Mesothelial cell of epicardium (in vitro differentiated cells): ENCODE results near the gene TPR. TPM values are rescaled to one million over a fixed set of nuclear protein-coding genes. Genes with fewer than 3 reads are reported as not detected.

Experiments used
- DNase-seq, 2 experiments: peaks; one replicate each; pipeline ENCODE4 v3.0.0; 2021; ENCODE audit warnings: low spot score in 2 of 2; ENCODE audit not compliant: unreplicated experiment in 2 of 2
- H3K27ac Mint-ChIP-seq: 2 replicates; pipeline ENCODE4 v1.8.0; 2021; ENCODE audit warnings: mixed read lengths
- H3K27me3 Mint-ChIP-seq: 2 replicates; pipeline ENCODE4 v1.8.0; 2021; ENCODE audit warnings: low read depth, mixed read lengths
- H3K36me3 Mint-ChIP-seq: 2 replicates; pipeline ENCODE4 v1.8.0; 2021; ENCODE audit warnings: mixed read lengths
- H3K4me1 Mint-ChIP-seq: 2 replicates; pipeline ENCODE4 v1.8.0; 2021; ENCODE audit warnings: mixed read lengths
- H3K4me3 Mint-ChIP-seq: 2 replicates; pipeline ENCODE4 v1.8.0; 2021; ENCODE audit warnings: mild to moderate bottlenecking, moderate library complexity, mixed read lengths
- H3K9me3 Mint-ChIP-seq: 2 replicates; pipeline ENCODE4 v1.8.0; 2021; ENCODE audit warnings: mixed read lengths
- CTCF ChIP-seq: fragments of 200-600 bp; sonication (generic); IDR thresholded peaks from one replicate; pipeline ENCODE4 v1.5.0; 2021; ENCODE audit warnings: antibody characterized with exemption; ENCODE audit not compliant: unreplicated experiment
- total RNA-seq: library from RNA; stranded (reverse); gene quantifications from 3 replicates; pipeline ENCODE4 v1.2.1, GENCODE V29; 2021

Gene TPR
- total RNA-seq: 130 to 140 TPM (median 132 TPM) in 3 replicates

- peak within 1 kb of the TSS; percentile 96 for H3K4me3 Mint-ChIP-seq
- DNase-seq: peak; percentile 94 to 95
- TF ChIP-seq CTCF: peak; percentile 85
- no peaks in the 10 kb centered on the region for H3K27me3 Mint-ChIP-seq
- peak within 1 kb of the TSS; percentile 100 for H3K27ac Mint-ChIP-seq
- H3K36me3 Mint-ChIP-seq: peaks cover 24% of the 10 kb centered on the region
- no peaks in the 10 kb centered on the region for H3K9me3 Mint-ChIP-seq
- peaks cover 20% of the 10 kb centered on the region for H3K4me1 Mint-ChIP-seq
These were observed at the start of gene TPR, which contains the start of gene ODR4 for GRCh38 chr1:186375152-186375928. TPR (minus strand) TSS chr1:186375253; CDS start chr1:186375028, 225 bp downstream. ODR4 (plus strand) TSS chr1:186375838; CDS start chr1:186379786, 3,948 bp downstream.

GRCh38 chr1:186424539-186424938, 49.5 kb upstream of the TPR start:
- Mint-ChIP-seq H3K36me3 (peaks cover 22% of the 10 kb centered on the region), H3K9me3 (peaks cover 14% of the 10 kb centered on the region), H3K4me1 (no peaks in the 10 kb centered on the region), H3K27ac (no peak overlapping the region), H3K4me3 (no peak overlapping the region), H3K27me3 (no peaks in the 10 kb centered on the region)
- DNase-seq: no peak
- no peak for TF ChIP-seq CTCF

- no peak for TF ChIP-seq CTCF
- peaks cover 26% of the 10 kb centered on the region for H3K36me3 Mint-ChIP-seq
- no peak for DNase-seq
- no peak overlapping the region for H3K4me3 Mint-ChIP-seq
- no peaks in the 10 kb centered on the region for H3K4me1 Mint-ChIP-seq
- H3K9me3 Mint-ChIP-seq: peaks cover 3% of the 10 kb centered on the region
- H3K27ac Mint-ChIP-seq: no peak overlapping the region
- no peaks in the 10 kb centered on the region for H3K27me3 Mint-ChIP-seq
These were observed 46.4 kb upstream of the TPR start for GRCh38 chr1:186421446-186421845.

- no peak overlapping the region for H3K4me3 Mint-ChIP-seq
- peak overlapping the region; percentile 55 for H3K27ac Mint-ChIP-seq
- peaks cover 3% of the 10 kb centered on the region for H3K9me3 Mint-ChIP-seq
- DNase-seq: no peak
- H3K36me3 Mint-ChIP-seq: peaks cover 23% of the 10 kb centered on the region
- H3K27me3 Mint-ChIP-seq: no peaks in the 10 kb centered on the region
- no peaks in the 10 kb centered on the region for H3K4me1 Mint-ChIP-seq
- TF ChIP-seq CTCF: no peak
These were observed 45.9 kb upstream of the TPR start for GRCh38 chr1:186420923-186421322.

- no peaks in the 10 kb centered on the region for H3K4me1 Mint-ChIP-seq
- no peak for TF ChIP-seq CTCF
- H3K27ac Mint-ChIP-seq: peak overlapping the region; percentile 55
- no peak overlapping the region for H3K4me3 Mint-ChIP-seq
- no peak for DNase-seq
- H3K27me3 Mint-ChIP-seq: no peaks in the 10 kb centered on the region
- peaks cover 26% of the 10 kb centered on the region for H3K36me3 Mint-ChIP-seq
- peaks cover 3% of the 10 kb centered on the region for H3K9me3 Mint-ChIP-seq
These were observed 45.3 kb upstream of the TPR start for GRCh38 chr1:186420311-186420710.
